NCI-H2196 (cell line): ENCODE results near the gene BEND4.
"Not testable (repeated sequence)": the region's sequence is repeated elsewhere in the genome, so short reads cannot be mapped to it uniquely, and the experiment has no call there.

Experiments used
- DNase-seq: peaks from one replicate; lab custom pipeline; 2025; ENCODE audit not compliant: unreplicated experiment; lab: John Stamatoyannopoulos, UW

Gene BEND4

GRCh38 chr4:42152507-42153504 is at the start of gene BEND4:
TSS of gene BEND4 (minus strand) at chr4:42152655. CDS start at chr4:42152143, 512 bp downstream.
- DNase-seq: no peak

DNA sequence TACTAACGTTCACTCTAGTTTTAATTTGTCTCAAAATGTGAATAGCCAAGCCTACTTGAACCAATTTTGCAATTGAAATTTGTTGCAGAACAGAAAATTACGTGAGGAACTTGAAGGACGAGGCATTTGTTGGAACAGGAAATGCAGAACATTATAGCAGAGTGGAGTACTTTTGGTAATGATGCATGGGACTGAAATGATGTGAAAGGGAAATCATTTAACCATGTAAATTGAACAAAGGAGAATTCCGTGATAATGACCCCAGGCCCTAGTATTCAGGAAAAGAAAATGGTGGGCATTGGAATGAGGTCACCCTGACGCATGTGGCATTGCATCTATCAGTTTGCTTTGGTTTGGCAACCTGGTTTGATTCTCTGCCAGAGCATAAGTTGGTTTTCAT is 44.9 kb upstream of the BEND4 start:
- DNase-seq: no peak

- no peak for DNase-seq
Measured at GRCh38 chr4:42172921-42173320, 20.5 kb upstream of the BEND4 start.

- no peak for DNase-seq
Measured at GRCh38 chr4:42172128-42172790, 19.8 kb upstream of the BEND4 start.

- DNase-seq: no peak
Measured at GRCh38 chr4:42167709-42168108, 15.3 kb upstream of the BEND4 start.

GRCh38 chr4:42166186-42166585 is 13.7 kb upstream of the BEND4 start:
- not testable (repeated sequence) for DNase-seq

GRCh38 chr4:42159271-42160001 is 7.0 kb upstream of the BEND4 start:
- no peak for DNase-seq

GRCh38 chr4:42151568-42152506 is 618 bp downstream of the BEND4 start:
- DNase-seq: no peak

GRCh38 chr4:42150653-42151567 is 1.5 kb downstream of the BEND4 start:
- DNase-seq: no peak

GRCh38 chr4:42149004-42149403 is 3.5 kb downstream of the BEND4 start:
- DNase-seq: no peak

- DNase-seq: no peak
Measured at GRCh38 chr4:42148425-42148824, 4.0 kb downstream of the BEND4 start.

GRCh38 chr4:42144028-42144427 is 8.4 kb downstream of the BEND4 start:
- no peak for DNase-seq

GRCh38 chr4:42142591-42142990 is 9.9 kb downstream of the BEND4 start:
- no peak for DNase-seq

GRCh38 chr4:42136371-42136770 is 16.1 kb downstream of the BEND4 start:
- DNase-seq: no peak

- no peak for DNase-seq
Measured at GRCh38 chr4:42133006-42133405, 19.4 kb downstream of the BEND4 start.

- DNase-seq: no peak
Measured at GRCh38 chr4:42132099-42132498, 20.4 kb downstream of the BEND4 start.

- DNase-seq: no peak
Measured at GRCh38 chr4:42123071-42123644, 29.3 kb downstream of the BEND4 start.

GRCh38 chr4:42122237-42122636 is 30.2 kb downstream of the BEND4 start:
- no peak for DNase-seq

DNA sequence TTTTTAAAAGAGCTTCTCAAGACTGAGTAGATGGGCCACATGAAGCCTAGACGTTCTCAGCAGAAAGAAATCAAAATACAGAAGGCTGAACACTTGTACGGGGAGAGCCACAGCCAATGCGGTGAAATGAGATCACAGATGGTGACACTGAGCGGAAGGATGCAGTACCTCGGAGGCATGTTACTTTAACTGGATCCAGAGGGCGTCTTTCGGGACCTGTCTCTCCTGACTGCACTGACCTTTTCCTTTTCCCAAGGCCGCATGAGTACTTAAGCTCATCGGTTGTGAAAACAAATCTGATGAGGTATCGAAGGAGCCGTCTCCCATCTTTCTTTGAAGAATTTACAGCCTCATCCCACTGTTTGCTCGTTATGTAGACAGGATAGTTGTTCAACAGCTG is 32.6 kb downstream of the BEND4 start:
- DNase-seq: no peak
